Kidney glomerular epithelial cell (primary cell): ENCODE measurements around the gene NEDD4L.
"Not testable (repeated sequence)": the region's sequence is repeated elsewhere in the genome, so short reads cannot be mapped to it uniquely, and the experiment has no call there.

Experiments
- DNase-seq: peaks from one replicate; lab custom pipeline; 2025; lab: John Stamatoyannopoulos, UW

Gene NEDD4L

DNA sequence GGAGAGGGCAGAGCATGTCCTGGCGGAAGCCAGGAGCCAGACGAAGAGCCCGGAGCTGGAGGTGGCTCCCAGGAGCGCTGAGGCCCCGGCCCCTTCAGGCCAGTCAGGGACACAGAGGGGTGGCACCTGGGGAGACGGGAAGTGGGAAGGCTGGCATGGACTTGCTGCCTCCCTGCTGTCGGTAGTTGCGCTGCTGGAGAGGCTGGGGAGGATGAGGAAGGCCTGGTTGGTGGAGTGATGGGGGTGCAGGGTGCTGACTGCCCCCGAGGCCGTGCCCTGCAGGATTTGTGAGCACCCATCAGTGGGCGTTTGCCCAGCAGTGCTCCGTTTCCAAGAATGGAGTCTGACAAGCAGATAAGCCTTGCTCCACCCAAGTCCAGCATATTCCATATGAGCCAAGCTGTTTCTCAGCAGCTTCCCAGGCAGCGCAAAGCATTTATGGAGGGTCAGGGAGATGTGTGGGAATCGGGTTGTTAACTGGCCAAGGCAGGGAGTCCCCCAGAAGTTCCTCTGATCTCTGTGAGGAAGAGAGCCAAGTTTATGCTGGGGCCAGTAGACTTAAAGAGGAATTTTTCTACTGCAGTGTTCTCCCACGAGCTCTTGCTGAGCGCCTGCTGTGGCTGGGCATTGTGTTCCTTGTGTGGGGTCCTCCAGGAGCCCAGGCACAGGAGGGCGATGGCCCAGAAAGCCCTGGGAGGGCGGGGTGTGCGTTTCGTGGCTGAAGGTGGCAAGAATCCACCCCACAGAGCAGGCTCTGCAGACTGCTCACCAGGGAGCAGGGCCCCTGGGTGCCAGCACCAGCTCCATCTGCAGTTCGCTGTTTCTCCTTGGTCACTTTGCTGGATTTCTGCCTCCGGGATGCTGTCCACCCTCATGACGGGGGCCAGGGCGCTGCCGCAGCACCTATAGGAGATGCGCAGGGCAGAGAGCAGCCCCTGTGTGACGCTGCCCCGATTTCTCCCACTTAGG is 334.7 kb downstream of the NEDD4L start:
- DNase-seq = no peak

DNA sequence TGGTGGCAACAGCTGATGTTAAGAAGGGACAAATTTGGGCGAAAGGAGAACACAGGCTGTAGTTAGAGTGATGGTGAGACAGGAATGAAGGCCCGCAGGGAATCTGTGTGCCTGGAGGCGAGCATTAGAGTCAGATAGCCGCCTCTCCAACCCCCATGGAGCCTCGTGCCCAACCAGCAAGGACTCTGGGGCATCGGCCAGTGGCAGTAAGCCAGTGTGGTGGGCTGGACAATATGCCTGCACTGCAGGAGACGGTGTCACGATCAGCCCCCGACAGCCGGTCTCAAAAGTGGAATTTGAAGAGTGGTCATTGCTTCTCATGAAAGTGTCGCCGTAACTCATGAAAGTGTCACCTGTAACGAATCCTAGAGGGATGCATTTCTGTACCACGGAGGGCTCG is 335.4 kb downstream of the NEDD4L start:
- no peak for DNase-seq

DNA sequence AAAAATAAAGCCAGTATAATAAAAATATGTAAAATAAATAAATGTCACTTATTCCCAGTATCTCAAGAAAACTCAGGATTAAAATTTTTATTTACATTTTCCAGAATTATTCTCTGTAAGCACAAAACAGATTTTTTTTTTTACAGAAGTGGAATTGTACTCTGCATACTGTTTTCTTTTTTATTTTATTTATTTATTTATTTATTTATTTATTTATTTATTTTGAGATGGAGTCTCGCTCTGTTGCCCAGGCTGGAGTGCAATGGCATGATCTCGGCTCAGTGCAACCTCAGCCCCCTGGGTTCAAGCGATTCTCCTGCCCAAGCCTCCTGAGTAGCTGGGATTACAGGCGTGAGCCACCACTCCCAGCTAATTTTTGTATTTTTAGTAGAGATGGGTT is 336.1 kb downstream of the NEDD4L start:
- DNase-seq = not testable (repeated sequence)

DNA sequence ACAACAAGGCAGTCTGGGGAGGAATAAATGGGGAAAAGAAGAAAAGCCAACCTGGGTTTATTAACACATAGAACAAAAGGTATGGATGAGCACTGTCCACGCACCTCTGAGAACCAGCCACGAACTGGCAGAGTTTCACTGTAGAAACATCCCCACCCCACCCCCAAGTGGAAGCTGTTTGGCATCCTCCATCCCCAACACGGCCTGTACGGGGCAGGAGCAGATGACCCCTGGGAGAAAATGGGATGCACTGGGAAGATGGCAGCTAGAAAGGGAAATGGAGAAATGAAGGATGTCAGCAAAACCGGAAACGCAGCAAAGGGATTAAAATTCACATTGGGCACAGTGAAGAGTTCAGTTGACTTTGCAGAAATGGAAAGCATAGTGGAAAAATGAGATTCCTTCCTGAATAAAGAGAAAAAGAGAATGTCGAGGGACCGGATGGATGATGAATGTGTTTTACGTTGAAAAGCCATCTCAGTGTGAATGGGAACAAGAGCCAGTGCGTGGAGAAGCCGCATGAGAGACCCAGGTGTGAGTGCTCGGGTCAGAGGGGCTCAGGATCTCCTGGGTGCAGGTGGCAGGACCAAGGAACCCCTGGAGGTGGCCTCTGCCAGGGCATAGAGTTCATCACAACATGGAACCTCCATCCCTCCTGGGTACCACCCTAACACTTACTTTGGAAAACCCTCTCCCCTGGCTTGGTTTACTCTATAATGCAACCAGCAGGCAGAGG is 337.8 kb downstream of the NEDD4L start:
- DNase-seq = no peak

DNA sequence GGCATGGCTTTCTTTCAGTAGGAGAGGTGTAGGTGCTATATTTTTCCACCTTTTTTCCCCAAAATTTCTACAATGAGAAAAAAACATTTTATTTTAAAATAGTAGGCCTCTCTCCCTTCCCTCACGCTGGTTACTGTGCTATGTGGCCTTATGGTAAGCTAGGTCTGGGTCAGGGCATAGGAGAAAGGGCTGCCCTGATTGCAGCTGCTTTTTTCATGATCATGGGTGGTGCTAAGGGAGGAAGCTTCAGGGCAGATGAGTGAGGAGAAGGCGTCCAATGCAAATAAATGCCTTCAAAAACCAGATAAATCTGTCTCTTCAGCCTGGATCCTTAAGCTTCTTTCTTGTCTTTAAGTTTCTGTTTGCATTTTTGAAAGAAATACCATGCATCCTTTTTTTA is 338.4 kb downstream of the NEDD4L start:
- no peak for DNase-seq

DNA sequence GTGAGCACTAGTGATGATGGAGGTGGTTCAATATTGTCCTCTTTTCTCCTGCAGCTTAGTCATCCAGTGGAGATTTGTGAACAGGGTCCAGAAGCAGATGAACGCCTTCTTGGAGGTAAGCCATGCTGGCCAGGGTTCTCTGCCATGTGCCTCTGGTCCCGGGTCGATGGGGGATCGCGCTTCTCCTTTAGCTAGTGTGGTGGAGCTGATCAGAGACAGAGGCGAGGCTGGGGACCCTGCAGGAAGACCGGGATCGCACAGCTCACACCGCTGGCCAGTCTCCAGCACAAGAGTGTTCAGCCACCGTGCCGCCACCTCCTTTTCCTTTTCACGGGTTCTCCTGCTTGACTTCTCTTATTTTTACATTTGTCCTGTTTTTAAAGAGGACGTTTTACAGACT is 341.4 kb downstream of the NEDD4L start:
- no peak for DNase-seq

DNA sequence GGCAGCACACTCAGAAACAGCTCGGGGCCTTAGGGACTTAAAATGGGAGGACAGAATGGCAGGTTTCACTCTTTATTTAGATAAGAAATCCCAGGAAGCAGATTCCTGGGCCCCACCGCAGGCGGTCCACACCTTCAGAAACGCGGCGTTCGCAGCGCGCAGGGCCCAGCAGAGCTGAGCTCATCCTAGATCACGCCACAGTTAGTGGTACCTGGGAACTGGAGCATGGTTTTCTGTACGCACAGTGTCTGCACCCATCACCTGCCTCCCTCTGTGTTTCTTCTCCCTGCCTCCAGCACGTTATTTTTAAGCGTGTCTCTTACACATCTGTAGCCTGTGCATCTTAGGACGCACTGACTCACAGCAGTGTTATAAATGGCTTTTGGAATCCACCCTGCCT is 342.8 kb downstream of the NEDD4L start:
- no peak for DNase-seq

DNA sequence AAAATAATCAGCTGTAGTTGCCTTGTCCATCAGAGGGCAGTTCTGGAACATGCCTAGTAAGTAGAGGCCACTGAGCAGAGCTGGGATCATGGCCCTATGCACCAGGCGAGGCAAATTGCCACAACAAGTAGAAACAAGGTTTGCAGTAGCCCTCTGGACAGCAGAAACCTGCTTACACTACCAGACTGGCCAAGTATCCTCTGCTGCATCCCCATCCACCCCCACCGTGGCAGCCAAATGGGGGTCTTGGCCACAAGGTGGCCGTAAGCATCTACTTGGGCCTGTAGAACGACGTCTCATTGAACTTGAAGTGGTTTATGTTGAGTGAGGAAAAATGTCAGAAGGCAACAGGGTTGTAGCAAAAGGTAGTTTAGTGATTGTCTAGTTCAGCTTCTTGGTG is 343.7 kb downstream of the NEDD4L start:
- DNase-seq = no peak

DNA sequence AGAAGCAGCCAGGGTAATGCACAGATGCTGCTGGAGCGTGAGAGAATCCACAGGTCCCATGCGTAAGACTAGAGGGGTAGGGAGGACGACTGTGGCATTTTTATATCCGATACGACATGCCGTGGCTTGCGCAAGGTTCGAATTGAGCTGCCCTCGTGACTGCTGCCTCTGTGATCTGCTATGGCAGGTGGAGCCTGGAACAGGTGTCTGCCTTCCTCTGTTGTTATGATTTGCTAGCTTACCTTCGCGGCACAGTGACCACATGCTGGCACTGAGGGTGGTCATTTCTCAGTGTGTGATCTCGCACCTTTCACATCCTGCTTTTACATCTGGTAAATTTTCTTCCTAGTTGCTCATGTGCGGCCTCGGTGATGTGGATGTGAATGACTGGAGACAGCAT is 344.7 kb downstream of the NEDD4L start:
- no peak for DNase-seq

DNA sequence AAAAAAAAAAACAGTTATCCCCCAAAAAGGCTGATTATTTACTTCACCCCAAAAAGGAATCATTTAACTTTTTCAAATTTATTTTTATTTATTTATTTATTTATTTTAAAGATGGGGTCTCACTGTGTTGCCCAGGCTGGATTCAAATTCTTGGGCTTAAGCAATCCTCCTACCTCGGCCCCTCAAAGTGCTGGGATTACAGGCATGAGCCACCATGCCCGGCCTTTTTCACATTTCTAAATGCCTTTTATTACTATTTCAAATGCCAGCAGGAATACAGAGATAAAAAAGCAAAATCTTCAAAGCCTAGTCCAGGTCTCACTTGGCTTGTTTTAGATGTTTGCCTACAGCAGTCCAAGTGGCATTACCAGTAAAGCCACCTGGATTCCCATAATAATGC is 345.7 kb downstream of the NEDD4L start:
- DNase-seq = no peak

DNA sequence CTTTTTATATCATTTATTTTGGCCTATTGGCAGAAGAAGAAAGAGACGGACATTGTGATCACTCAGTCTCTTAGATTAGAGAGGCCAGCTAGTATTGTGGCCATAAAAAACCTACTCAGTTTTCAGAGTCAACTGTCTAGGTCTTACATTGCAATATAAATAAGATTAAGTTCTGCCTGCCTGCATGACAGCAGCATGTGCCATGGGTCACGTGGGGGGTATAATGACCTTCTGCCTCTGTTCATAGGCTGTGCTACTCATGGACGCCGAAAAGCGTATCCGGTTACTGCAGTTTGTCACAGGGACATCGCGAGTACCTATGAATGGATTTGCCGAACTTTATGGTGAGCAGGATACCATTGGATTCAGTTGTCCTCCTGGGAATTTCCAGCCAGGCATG is 346.4 kb downstream of the NEDD4L start:
- DNase-seq = no peak

DNA sequence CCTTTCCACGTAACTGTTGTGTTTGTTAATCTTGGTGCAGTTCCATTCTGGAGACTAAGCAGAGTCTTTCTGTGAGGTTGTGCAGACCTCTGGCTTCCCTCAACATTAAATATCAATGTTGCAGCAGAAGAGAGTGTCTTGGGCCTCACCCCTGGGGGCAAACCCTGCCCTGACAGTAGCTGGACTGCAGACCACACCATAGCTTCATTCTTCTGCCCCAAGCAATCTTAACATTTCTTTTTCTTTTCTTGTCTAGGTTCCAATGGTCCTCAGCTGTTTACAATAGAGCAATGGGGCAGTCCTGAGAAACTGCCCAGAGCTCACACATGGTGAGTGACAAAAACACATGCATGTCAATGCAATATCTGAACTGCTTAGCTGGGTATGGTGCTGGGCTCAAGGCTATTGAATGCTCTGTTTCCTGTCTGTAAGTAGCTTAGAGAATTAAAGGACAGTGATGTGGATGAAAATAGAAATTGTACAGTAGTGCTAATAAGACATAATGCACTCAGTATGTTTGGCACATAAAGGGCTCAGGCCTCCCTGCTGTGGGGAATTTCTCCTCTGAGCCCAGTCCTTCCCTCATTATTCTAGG is 347.3 kb downstream of the NEDD4L start:
- no peak for DNase-seq

DNA sequence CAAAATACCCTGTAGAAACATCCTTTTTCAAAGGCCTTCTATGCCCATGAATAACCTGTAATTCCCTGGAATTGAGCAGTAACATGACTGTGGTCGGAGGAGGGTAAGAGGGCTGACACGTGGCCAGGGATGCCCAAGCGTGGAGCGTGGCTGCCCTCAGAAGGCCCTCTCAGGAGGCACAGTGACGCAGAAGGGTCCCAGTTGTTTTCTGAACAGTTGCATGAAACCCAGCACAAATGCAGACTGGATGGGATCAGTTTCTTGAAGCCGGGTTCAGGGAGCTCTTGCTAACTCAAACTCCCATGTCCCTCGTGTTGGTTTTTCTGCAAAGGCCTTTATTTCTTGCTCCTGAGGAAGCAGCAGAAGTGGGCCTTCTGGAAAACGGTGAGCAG is 347.9 kb downstream of the NEDD4L start:
- no peak for DNase-seq

DNA sequence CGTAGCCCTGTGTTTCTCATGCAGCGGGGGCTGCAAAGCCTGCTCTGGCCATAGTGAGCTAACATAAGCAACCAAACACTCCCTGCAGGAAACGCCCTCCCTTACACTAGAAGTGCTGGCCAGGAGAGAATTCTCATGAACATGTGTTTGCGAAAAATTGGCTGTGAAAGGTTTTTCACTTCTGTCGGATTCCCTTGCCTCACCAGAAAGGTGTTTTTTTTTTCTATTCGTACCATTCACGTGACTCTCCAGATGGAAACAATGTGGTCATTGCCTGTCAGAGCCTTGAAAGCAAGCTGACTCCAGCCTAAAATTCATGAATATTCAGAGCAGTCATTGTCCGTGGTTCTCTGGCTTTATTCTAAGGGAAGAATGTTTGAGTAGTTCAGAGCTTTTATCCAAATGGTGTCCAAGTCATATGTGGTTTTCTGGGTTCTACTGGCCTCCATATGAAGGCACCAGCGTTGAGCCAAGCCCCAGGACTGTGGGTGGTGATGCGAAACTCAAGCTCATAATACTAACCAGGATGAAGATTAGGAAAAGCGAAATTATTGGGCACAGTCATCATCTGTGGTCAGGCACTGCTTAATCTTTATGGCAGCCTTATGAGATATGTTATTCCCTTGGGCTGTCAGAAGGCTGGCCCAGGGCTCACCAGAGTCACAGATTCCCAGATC is 348.4 kb downstream of the NEDD4L start:
- no peak for DNase-seq

DNA sequence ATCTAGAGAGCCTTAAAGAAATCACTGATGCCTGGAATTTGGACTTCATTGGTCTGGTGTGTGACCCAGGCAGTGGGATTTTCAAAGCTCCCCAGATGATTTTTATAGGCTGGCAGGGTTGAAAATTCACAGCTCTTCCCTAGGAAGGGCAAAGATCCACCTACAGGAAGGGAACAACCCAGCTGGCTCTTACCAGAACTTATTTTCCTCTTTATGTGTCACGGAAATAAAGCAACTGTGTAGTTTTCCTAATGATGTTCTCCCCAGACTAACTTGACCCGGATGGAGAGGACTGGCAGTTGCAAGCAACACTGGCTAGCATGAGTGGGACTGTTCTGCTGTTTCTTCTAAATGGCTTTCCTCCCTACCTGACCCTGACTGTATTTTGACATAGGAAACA is 349.3 kb downstream of the NEDD4L start:
- DNase-seq = no peak

DNA sequence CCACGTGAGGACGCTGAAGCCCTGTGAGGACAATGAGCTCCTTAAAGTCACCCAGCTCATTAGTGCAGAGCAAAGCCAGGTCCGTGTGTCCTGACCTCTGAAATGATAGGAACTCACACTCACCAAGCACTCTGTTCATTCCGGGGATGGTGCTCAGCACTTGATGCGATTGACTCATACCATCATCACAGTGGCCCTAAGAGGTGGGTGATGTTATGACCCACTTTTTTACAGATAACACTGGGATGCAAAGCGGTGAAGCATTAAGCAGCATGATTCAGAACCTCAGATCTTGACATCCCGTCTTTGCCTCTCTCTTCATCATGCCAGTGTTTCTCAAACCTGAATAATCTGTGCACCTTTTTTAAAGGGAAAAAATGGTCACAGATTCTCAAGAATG is 350.0 kb downstream of the NEDD4L start:
- DNase-seq = peak; percentile 81

DNA sequence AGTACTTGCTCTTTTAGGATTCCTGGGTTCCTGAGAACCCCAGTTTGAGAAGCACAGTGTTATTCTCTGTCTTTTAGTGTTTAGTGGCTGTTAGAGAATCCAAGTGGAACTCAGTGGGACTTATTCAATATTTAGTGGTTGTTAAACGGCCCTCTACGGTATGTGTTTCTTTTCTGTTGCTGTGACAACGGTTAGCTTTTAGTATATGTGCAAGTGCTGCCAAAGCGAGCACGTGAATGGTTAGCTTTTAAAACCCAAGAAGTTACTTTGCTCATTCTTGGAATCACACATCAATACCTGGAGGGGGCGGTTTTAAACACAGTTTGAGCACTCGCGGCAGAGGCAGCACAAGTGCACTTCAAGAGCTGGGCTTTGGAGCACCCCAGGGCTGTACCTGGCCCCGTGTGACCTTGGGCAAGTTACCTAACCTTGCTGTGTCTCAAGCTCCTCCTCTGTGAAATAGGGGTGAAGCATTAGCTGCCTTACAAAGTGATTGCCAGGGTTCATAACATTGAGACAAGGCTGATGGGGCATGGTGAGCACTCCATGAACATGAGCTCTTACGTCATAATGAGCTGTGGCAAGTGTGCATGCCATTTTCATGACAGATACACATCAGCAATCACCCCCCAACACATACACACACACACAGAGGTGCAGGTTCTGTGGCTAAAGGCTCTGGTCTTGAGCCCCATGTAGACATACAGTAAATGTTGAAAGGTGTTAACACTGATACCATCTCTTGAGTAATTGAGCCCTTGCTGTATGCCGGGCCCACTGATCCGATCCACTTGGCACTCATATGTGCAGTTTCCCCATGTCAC is 350.8 kb downstream of the NEDD4L start:
- no peak for DNase-seq

DNA sequence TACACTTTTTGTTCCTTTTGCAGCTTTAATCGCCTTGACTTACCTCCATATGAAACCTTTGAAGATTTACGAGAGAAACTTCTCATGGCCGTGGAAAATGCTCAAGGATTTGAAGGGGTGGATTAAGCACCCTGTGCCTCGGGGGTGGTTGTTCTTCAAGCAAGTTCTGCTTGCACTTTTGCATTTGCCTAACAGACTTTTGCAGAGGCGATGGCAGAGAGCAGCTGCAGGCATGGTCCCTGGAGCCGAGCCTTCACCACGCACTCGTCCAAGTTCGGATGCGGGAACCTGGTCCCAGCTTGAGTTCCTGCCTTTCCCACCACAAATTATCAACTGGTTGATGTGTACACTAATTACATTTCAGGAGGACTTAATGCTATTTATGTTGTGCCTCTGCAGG is 352.1 kb downstream of the NEDD4L start:
- DNase-seq = no peak

DNA sequence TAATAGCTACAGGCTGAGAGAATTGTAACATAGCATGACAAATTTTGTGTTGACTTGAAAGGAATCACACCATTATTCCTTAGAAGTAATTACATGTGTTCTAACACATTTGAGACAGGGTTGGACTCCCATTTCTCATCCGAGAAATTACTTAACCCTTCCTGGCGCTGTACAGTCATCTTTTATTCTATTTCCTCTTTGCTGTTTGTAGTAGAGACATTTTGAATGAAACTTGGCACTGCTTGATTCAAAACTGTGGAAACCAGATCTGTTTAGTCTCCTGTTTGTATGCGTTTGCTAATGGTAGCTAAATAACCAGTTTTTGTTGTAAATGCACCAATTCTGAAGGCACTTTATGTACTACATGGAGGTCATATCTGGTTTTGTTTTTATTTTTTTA is 352.9 kb downstream of the NEDD4L start:
- no peak for DNase-seq

DNA sequence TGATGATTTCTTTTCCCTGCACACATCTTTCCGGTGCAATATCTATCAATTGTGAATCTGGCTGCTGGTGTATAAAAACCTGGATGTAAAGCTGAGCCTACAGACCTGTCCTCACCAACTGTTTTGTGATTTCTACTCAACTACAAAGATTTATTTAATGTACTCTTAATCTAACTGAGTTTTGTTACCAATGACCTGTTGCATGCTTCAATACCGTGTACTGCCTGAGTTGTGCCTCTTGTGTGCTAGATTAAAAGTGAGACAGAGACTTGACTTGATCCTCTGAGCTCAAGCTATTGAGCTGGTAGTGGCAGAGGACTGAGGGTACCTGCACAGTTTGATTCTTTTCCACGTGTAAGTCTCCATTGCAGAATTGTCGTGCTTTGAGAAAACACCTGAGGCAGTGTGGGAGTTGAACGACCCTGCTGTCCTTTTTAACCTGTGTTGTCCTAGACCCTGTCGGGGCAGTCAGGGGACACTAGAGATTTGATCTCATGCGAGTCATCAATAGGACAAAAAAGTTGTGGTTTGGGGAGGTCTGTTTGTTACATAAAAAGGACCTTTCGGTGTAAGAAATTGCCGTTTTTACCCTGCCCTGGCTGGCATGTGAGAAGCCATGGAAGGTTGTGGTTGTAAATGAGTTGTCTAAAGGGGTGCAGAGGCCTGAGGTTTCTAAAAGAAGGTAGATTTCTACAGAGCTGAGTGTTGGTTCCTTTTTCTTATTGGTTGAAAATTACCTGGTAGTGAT is 353.5 kb downstream of the NEDD4L start:
- DNase-seq = no peak
